Parathyroid adenoma (tissue), 2 donors: ENCODE data around the gene FASTKD2.

Experiments used
- H2AFZ ChIP-seq: fragments of 300-600 bp; sonication (generic); one replicate; pipeline ENCODE4 v1.7.0; 2017; ENCODE audit warnings: antibody characterized with exemption, mild to moderate bottlenecking
- H3K27ac ChIP-seq: fragments of 300-600 bp; sonication (generic); one replicate; pipeline ENCODE4 v1.7.0; 2017
- H3K27me3 ChIP-seq: fragments of 300-600 bp; sonication (generic); one replicate; pipeline ENCODE4 v1.7.0; 2017; ENCODE audit warnings: low read length; ENCODE audit not compliant: control insufficient read depth, insufficient read depth
- H3K36me3 ChIP-seq: fragments of 300-600 bp; sonication (generic); one replicate; pipeline ENCODE4 v1.7.0; 2017; ENCODE audit warnings: low read length; ENCODE audit not compliant: control insufficient read depth, insufficient read depth
- H3K4me1 ChIP-seq: fragments of 300-600 bp; sonication (generic); one replicate; pipeline ENCODE4 v1.7.0; 2017; ENCODE audit warnings: control low read depth
- H3K4me2 ChIP-seq: fragments of 300-600 bp; sonication (generic); one replicate; pipeline ENCODE4 v1.7.0; 2017; ENCODE audit warnings: low read length
- H3K4me3 ChIP-seq: fragments of 300-600 bp; sonication (generic); one replicate; pipeline ENCODE4 v1.7.0; 2017; ENCODE audit warnings: low read depth, low read length
- H3K79me2 ChIP-seq: fragments of 300-600 bp; sonication (generic); one replicate; pipeline ENCODE4 v1.7.0; 2017; ENCODE audit warnings: control low read depth
- H3K9ac ChIP-seq: fragments of 300-600 bp; sonication (generic); one replicate; pipeline ENCODE4 v1.7.0; 2017; ENCODE audit warnings: mild to moderate bottlenecking
- H3K9me3 ChIP-seq: fragments of 300-600 bp; sonication (generic); one replicate; pipeline ENCODE4 v1.7.0; 2017; ENCODE audit warnings: low read length; ENCODE audit not compliant: control insufficient read depth
- TF ChIP-seq, protein P1 (sequence below): fragments of 300-600 bp; sonication (generic); IDR thresholded peaks from one replicate; pipeline ENCODE4 v1.7.0; 2017; ENCODE audit warnings: antibody characterized with exemption, mild to moderate bottlenecking
- donor health status: primary hyperparathyroidism.

Gene FASTKD2

DNA sequence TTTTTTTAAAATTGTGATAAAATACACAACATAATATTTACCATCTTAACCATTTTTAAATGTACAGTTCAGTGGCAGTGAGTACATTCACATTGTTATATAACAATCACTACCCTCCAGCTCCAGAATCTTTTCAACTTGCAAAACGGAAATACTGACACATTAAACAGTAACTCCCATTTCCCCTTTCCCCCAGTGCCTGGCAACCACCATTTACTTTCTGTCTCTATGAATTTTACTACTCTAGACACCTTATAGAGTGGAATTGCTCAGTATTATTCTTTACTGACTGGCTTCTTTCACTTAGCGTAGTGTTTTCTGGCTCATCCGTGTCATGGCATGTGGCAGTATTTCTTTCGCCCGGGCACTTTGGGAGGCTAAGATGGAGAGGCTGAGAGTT, 32.6 kb downstream of the FASTKD2 start:
- H3K27ac ChIP-seq, result no peak overlapping the region
- no peaks in the 10 kb centered on the region for H3K4me1 ChIP-seq
- no peaks in the 10 kb centered on the region for H3K9me3 ChIP-seq
- H3K4me3 ChIP-seq, result no peak overlapping the region
- TF ChIP-seq, protein P1, sequence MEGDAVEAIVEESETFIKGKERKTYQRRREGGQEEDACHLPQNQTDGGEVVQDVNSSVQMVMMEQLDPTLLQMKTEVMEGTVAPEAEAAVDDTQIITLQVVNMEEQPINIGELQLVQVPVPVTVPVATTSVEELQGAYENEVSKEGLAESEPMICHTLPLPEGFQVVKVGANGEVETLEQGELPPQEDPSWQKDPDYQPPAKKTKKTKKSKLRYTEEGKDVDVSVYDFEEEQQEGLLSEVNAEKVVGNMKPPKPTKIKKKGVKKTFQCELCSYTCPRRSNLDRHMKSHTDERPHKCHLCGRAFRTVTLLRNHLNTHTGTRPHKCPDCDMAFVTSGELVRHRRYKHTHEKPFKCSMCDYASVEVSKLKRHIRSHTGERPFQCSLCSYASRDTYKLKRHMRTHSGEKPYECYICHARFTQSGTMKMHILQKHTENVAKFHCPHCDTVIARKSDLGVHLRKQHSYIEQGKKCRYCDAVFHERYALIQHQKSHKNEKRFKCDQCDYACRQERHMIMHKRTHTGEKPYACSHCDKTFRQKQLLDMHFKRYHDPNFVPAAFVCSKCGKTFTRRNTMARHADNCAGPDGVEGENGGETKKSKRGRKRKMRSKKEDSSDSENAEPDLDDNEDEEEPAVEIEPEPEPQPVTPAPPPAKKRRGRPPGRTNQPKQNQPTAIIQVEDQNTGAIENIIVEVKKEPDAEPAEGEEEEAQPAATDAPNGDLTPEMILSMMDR, result no peak
- H3K9ac ChIP-seq, result no peak overlapping the region
- H2AFZ ChIP-seq, result no peak overlapping the region
- no peaks in the 10 kb centered on the region for H3K27me3 ChIP-seq
- H3K79me2 ChIP-seq, result no peaks in the 10 kb centered on the region
- no peak overlapping the region for H3K4me2 ChIP-seq
- no peaks in the 10 kb centered on the region for H3K36me3 ChIP-seq

DNA sequence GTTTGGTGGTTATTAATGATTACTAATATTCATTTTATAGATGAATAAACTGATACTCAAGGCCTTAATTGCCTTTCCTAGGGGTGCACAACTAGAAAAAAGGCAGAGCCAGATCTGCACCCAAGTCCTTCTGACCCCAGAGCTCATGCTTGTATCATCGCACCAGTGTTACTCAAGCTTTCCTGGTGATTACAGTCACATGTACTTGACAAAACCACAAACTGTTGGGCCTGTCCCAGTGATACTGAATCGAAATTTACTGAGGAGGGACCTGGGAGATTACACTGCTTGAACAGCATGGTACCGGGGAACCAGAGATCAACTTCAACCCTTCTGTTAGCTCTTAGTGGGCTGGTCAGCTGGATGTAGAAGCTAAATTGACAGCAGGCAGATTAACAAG, 33.7 kb downstream of the FASTKD2 start:
- no peaks in the 10 kb centered on the region for H3K9me3 ChIP-seq
- H3K27me3 ChIP-seq, result no peaks in the 10 kb centered on the region
- no peak overlapping the region for H3K4me3 ChIP-seq
- no peak overlapping the region for H3K9ac ChIP-seq
- no peak overlapping the region for H3K4me2 ChIP-seq
- no peak overlapping the region for H2AFZ ChIP-seq
- no peaks in the 10 kb centered on the region for H3K36me3 ChIP-seq
- no peaks in the 10 kb centered on the region for H3K79me2 ChIP-seq
- no peak overlapping the region for H3K27ac ChIP-seq
- no peaks in the 10 kb centered on the region for H3K4me1 ChIP-seq
- TF ChIP-seq, protein P1, result no peak

DNA sequence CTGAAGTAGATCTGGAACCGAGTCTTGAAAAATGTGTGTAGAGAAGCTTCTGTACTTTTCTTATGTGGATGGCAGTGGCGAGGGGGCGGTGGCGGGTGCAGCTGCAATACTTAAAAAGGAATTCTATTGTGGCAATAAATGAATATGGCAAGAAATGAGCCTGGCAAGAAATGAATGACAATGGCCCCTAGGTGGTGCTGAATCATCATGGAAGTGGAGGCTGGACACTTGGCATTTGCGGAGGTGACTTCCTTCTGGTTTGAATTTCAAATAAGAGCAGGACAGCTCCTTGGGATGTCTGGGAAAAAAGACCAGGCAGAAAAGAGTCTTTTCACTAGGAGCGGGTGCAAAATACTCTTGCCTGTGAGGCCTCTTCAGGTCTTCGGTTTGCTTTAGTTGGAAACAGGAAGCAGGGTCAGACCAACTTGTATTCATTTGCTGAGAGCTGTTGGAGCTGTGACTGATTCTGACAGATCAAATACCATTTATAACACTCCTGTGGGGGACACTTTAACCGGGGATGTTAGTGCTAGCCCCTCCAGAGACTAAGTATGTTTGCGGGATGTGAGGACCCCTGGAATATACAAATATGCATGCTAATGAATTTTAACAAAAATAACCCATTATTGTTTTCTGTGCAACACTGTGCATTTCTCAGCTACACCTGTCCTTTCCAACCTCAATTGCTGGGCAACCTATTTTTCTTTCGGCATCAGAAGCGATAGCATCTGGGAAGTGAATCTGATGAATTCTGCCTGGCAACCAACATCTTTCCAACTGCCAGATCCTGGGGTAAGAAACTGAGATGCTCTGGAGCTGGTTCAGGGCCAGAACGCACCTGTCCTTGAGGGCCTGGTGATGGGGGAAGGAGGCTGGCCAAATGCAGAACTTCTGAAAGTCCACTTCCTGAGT, 35.4 kb downstream of the FASTKD2 start:
- H3K4me1 ChIP-seq, result no peaks in the 10 kb centered on the region
- H3K36me3 ChIP-seq, result no peaks in the 10 kb centered on the region
- H3K4me2 ChIP-seq, result no peak overlapping the region
- no peaks in the 10 kb centered on the region for H3K9me3 ChIP-seq
- no peaks in the 10 kb centered on the region for H3K79me2 ChIP-seq
- no peak overlapping the region for H3K9ac ChIP-seq
- TF ChIP-seq, protein P1, result peak; percentile 66
- no peak overlapping the region for H3K4me3 ChIP-seq
- H3K27ac ChIP-seq, result no peak overlapping the region
- H2AFZ ChIP-seq, result no peak overlapping the region
- H3K27me3 ChIP-seq, result no peaks in the 10 kb centered on the region

DNA sequence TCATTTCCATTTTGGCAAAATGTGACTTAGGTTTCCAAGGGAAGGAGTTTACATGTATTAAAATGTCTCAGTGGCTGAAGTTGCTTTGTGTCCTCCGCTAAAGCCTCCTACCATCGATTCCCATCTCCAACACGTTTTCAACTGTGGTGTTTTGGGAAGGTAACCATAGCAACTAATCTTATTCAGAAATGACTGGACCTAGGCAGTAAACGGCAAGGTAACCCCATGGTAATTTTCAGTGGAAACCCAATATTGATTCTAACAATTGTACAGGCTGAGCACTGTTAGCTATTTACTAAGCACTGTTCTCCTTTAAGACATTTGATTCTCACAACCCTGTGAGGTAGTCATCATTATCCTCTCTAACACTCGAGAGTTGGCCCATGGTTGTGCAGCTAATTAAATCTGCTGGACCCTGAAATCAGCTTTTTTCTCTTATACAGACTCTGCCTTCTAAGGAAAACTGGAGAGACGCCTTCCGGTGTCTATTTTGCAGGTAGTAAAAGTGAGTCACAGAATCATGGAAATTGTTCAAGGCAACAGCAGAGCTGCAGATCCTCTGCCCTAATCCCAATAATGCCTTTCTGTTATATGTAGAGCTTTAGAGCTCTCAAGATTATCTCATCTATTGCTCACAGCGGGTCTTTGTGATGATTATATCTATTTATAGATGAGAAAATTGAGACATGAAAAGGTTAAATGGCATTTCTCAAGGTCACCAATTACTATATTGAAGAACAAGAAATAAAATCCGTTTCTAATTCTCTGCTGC, 36.2 kb downstream of the FASTKD2 start:
- Histone ChIP-seq H3K79me2 (no peaks in the 10 kb centered on the region), H3K27me3 (no peaks in the 10 kb centered on the region), H2AFZ (no peak overlapping the region), H3K27ac (no peak overlapping the region), H3K4me3 (no peak overlapping the region), H3K36me3 (no peaks in the 10 kb centered on the region), H3K4me1 (no peaks in the 10 kb centered on the region), H3K9ac (no peak overlapping the region), H3K9me3 (no peaks in the 10 kb centered on the region), H3K4me2 (no peak overlapping the region)
- TF ChIP-seq, protein P1, result no peak
